Hematopoietic multipotent progenitor cell treated with erythropoietin and hydrocortisone succinate and interleukin-3 and kit ligand, for 6 days (in vitro differentiated cells): ENCODE measurements around the gene COTL1.
"Not testable (repeated sequence)": the region's sequence is repeated elsewhere in the genome, so short reads cannot be mapped to it uniquely, and the experiment has no call there.

Experiments used
- DNase-seq: peaks from one replicate; pipeline ENCODE4 v3.0.0-alpha.2; 2015

The COTL1 gene

DNA sequence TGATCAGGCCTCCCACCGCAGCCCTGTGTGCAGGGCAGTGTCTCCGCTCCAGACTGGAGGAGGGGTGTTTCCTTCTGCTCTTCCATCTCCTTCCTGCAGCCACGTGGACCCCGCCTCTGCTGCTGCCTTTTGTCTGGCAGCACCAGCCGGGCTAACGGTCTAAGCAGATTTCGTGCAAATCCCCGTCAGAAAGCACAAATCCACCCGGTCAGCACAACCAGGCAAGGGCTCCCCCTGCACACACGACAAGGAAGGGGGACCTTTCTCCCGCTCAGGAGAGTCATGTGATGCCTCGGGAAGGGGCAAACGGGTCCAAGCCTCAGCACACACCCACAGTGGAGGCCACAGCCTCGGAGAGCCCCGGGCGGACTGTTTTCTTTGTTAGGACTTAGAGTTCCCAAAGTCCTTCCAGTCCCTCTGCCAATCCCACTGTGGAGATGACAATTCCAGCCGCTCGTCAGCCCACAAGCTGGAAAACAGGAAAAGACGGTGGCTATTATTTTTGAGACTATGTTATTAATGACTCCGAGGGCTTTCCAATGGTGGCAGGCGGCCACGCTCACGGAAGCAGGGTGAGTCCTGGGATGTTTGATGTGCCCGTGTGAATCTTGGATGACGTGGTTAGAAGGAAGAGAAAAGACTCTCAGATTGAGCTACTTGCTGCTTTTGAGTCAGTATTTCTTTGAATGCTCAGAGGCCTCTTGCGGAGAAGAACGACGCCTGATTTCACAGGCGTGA lies 90.9 kb downstream of the COTL1 start:
- DNase-seq: no peak

GRCh38 chr16:84524941-84525581 lies 92.8 kb downstream of the COTL1 start:
- DNase-seq: not testable (repeated sequence)

- no peak for DNase-seq
Measured at GRCh38 chr16:84524346-84524920, 93.4 kb downstream of the COTL1 start.

GRCh38 chr16:84521497-84521770 lies 96.4 kb downstream of the COTL1 start:
- DNase-seq: no peak

DNA sequence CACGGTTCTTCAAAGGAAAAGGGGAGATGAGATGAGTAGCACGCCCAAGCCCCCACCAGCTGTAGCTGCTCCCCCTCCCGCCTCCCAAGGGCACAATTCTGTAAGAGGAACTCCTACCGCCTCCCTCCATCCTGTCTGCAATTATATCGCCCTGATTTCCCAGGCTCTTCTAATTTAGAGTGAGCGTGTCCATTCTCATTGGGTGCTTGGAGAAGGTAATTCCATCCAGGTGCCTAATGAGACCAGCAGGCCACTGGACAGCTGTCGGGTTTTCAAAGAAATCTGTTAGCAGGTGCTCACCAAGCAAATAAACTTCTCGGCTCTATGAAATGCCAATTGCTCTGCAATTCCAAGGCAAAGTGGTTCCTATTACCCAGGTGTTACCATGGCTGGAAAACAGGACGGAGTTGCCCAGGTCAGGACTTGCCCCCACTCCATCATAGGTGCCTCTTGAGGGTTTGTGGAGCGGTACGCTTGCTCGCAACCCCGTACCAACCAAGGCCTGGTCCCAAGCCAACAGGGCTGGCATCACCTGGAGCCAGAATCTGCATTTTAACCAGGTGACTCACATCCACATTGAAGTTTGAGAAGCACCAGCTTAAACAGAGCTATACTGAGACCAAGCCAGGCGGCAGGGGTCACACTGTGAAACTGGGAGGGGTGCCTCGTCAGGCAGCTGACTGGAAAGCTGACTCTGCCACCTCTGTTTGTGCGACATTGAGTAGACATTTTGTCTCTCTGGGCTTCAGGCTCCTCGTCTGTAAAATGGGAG lies 97.0 kb downstream of the COTL1 start:
- no peak for DNase-seq

DNA sequence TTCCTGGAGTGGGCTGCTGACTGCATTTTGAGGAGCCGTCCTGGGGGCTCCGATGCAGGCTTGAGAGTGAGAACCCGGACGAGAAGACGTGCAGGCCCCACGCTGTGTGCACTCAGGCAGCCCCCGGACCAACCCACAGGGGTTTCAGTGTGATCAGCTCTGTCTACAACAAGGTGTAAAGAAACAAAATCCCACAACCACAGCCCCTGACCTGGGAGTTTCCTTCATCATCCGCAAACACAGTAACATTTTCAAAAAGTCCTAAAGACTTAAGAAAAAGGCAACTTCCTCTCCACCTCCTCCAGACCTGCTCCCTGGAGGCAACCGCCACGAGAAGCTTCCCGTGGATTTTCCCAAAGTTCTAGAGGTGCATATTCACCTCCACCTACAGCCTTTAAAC lies 98.0 kb downstream of the COTL1 start:
- no peak for DNase-seq

GRCh38 chr16:84518804-84519341 lies 99.0 kb downstream of the COTL1 start:
- DNase-seq: no peak

- DNase-seq: not testable (repeated sequence)
Measured at GRCh38 chr16:84518220-84518619, 99.7 kb downstream of the COTL1 start.

DNA sequence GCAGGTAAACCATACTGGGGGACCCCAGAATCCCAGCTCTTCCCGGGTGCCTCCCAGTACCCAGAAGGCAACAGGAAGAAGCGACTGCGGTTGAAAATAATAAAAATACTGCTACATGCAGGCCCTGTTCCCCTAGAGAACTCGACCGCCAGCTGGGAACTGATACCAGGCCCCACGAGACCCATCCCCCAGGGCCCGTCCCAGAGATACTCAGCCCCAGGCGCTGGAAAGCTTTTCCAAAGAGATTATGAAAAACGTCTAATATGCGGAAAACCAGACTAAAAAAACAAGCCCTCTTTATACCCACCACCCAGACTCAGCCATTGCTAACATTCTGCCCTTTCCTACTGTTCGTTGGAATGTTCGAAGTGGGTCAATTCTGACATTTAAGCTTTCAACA lies 100.5 kb downstream of the COTL1 start:
- DNase-seq: no peak
